Progenitor cell of endocrine pancreas (in vitro differentiated cells): ENCODE measurements around the gene TGFB3. TPM values are rescaled to one million over a fixed set of nuclear protein-coding genes. Genes with fewer than 3 reads are reported as not detected.

ENCODE experiments used
- DNase-seq: peaks from one replicate; pipeline ENCODE4 v3.0.0; 2021; ENCODE audit warnings: low spot score; ENCODE audit not compliant: unreplicated experiment
- H3K27ac Mint-ChIP-seq: 2 replicates; pipeline ENCODE4 v1.8.0; 2021; ENCODE audit warnings: mild to moderate bottlenecking, moderate library complexity, mixed read lengths
- H3K27me3 Mint-ChIP-seq: 2 replicates; pipeline ENCODE4 v1.8.0; 2021; ENCODE audit warnings: mixed read lengths
- H3K36me3 Mint-ChIP-seq: 2 replicates; pipeline ENCODE4 v1.8.0; 2022; ENCODE audit warnings: mixed read lengths; ENCODE audit not compliant: insufficient read depth
- H3K4me1 Mint-ChIP-seq: 2 replicates; pipeline ENCODE4 v1.8.0; 2021; ENCODE audit warnings: low read depth, mixed read lengths
- H3K4me3 Mint-ChIP-seq: 2 replicates; pipeline ENCODE4 v1.8.0; 2021; ENCODE audit warnings: low read depth, mild to moderate bottlenecking, moderate library complexity, mixed read lengths
- H3K9me3 Mint-ChIP-seq: 2 replicates; pipeline ENCODE4 v1.8.0; 2021; ENCODE audit warnings: low read depth, mixed read lengths
- CTCF ChIP-seq: fragments of 200-600 bp; sonication (generic); IDR thresholded peaks from one replicate; pipeline ENCODE4 v1.5.0; 2021; ENCODE audit warnings: antibody characterized with exemption, mild to moderate bottlenecking; ENCODE audit not compliant: unreplicated experiment
- total RNA-seq: library from RNA; stranded (reverse); gene quantifications from 2 replicates; pipeline ENCODE4 v1.2.1, GENCODE V29; 2021

TGFB3 gene
- total RNA-seq, 1 donor from 2014 or later, result 11.7 TPM

- H3K36me3 Mint-ChIP-seq, result no peaks in the 10 kb centered on the region
- H3K27ac Mint-ChIP-seq, result peak overlapping the region; percentile 92
- peaks cover 9% of the 10 kb centered on the region for H3K27me3 Mint-ChIP-seq
These were observed 647 bp upstream of the TGFB3 start for GRCh38 chr14:75982266-75983018.

GRCh38 chr14:75980856-75981255 lies 939 bp downstream of the TGFB3 start:
- H3K27me3 Mint-ChIP-seq, result peaks cover 9% of the 10 kb centered on the region
- H3K9me3 Mint-ChIP-seq, result no peaks in the 10 kb centered on the region
- no peaks in the 10 kb centered on the region for H3K36me3 Mint-ChIP-seq
- peak overlapping the region; percentile 92 for H3K27ac Mint-ChIP-seq
- H3K4me1 Mint-ChIP-seq, result peaks cover 41% of the 10 kb centered on the region
- H3K4me3 Mint-ChIP-seq, result peak overlapping the region; percentile 85
- no peak for DNase-seq
- TF ChIP-seq CTCF, result no peak

More at GRCh38 chr14:75982266-75983018, 647 bp upstream of the TGFB3 start:
- Mint-ChIP-seq H3K4me1 (peaks cover 45% of the 10 kb centered on the region), H3K4me3 (peak overlapping the region; percentile 85), H3K9me3 (no peaks in the 10 kb centered on the region)
- DNase-seq, result peak; percentile 81
- peak; percentile 72 for TF ChIP-seq CTCF

- TF ChIP-seq CTCF, result no peak
- Mint-ChIP-seq H3K27ac (peak overlapping the region; percentile 85), H3K4me1 (peaks cover 41% of the 10 kb centered on the region), H3K36me3 (no peaks in the 10 kb centered on the region), H3K9me3 (no peaks in the 10 kb centered on the region), H3K27me3 (peaks cover 9% of the 10 kb centered on the region), H3K4me3 (peak overlapping the region; percentile 52)
- no peak for DNase-seq
These were observed 1.9 kb downstream of the TGFB3 start for GRCh38 chr14:75979648-75980565.

GRCh38 chr14:75979071-75979571 lies 2.7 kb downstream of the TGFB3 start:
- Mint-ChIP-seq H3K27me3 (peaks cover 9% of the 10 kb centered on the region), H3K9me3 (no peaks in the 10 kb centered on the region), H3K27ac (no peak overlapping the region), H3K4me1 (peaks cover 38% of the 10 kb centered on the region), H3K36me3 (no peaks in the 10 kb centered on the region), H3K4me3 (peak overlapping the region; percentile 52)
- no peak for DNase-seq
- TF ChIP-seq CTCF, result peak; percentile 65

GRCh38 chr14:75978249-75978731 lies 3.5 kb downstream of the TGFB3 start:
- H3K27ac Mint-ChIP-seq, result peak overlapping the region; percentile 76
- no peak for TF ChIP-seq CTCF
- H3K9me3 Mint-ChIP-seq, result no peaks in the 10 kb centered on the region
- peaks cover 4% of the 10 kb centered on the region for H3K27me3 Mint-ChIP-seq
- no peak for DNase-seq
- no peak overlapping the region for H3K4me3 Mint-ChIP-seq
- no peaks in the 10 kb centered on the region for H3K36me3 Mint-ChIP-seq
- H3K4me1 Mint-ChIP-seq, result peaks cover 44% of the 10 kb centered on the region
